ENCODE results near the gene GALNT7.

Gene GALNT7

DNA sequence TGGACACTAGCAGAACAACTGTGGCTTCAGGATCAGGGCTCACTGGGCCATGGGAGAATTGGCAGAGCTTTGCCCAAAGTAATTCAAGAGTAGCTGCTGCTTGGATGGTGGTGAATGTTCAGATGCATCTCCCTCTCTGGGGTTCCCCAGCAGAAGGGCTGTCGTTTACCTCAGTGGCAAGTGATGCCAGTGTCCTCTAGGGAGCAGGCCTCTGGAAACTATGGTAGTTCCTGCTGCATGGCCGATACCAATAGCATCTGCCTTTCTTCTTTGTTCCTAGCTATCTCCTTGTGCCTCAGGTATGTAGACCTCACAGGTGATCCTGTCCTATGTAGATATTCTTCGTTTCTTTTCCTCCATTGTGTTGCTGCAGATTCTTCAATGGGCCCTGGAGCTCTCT lies 139.2 kb downstream of the GALNT7 start:
- no peak for DNase-seq (ENCODE audit: low spot score)

DNA sequence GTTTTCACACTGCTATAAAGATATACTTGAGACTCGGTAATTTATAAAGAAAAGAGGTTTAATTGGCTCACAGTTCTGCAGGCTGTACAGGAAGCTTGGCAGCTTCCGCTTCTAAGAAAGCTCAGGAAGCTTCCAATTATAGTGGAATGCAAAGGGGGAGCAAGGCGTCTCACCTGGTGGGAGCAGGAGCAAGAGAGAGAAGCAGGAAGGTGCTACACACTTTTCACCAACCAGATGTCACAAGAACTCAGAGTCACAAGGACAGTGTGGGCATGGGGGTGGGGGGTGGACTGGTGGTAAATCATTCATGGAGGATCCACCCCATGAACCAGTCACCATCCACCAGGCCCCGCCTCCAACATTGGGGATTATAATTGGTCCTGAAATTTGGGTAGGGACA lies 142.8 kb downstream of the GALNT7 start:
- DNase-seq (ENCODE audit: low spot score), result no peak

DNA sequence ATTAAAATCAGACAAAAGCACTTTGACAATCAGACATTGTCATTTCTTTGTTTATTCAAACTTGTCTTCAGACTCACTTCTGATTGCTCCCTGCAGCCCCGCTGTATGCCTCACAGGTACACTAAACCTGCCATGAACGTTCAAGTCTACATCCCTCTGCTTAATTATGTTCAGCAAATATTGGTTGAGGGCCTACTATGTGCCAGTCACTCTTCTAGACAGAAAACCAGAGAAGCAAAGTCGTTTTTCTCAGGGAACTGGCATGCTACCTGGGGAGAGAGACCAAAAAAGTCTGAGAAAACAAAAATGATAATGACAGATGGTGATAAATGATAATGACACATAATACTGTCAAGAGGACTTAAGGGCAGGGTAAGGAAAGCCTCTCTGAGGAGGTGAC lies 146.1 kb downstream of the GALNT7 start:
- no peak for DNase-seq (ENCODE audit: low spot score)

DNA sequence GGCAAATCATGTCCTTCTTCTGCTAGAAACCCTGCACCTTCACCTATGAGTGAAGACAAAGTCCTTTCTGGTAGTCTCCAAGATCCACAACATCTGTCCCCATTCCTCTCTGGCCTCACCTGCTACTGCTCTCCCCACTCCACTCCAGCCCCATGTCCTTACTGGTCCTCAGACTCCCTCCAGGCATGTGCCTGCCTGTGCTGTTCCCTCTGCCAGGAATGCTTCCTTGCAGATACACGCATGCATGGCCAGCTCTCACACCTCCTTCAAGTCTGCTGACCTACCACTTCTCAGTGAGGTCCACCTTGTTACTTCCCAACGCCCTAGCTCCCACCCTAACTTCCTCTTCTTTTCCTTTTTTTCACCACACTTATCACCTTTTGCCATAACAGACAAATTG lies 147.4 kb downstream of the GALNT7 start:
- no peak for DNase-seq (ENCODE audit: low spot score)

- no peak for DNase-seq (ENCODE audit: low spot score)
These were observed 148.4 kb downstream of the GALNT7 start for GRCh38 chr4:173317004-173317403.

DNA sequence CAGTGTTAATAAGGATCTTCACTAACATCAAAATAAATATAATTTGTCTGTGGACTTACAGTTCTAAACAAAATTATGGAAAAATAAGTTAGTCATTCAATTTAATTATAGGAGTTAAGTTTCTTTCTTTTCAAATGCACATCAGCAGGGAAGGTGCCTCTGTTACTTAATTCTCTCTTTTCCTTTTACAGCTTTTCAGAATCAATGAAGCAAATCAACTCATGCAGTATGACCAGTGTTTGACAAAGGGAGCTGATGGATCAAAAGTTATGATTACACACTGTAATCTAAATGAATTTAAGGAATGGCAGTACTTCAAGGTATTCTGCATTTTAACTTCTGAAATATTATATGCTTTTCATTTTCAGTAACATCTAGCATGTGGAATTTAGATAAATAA lies 149.6 kb downstream of the GALNT7 start:
- no peak for DNase-seq (ENCODE audit: low spot score)

DNA sequence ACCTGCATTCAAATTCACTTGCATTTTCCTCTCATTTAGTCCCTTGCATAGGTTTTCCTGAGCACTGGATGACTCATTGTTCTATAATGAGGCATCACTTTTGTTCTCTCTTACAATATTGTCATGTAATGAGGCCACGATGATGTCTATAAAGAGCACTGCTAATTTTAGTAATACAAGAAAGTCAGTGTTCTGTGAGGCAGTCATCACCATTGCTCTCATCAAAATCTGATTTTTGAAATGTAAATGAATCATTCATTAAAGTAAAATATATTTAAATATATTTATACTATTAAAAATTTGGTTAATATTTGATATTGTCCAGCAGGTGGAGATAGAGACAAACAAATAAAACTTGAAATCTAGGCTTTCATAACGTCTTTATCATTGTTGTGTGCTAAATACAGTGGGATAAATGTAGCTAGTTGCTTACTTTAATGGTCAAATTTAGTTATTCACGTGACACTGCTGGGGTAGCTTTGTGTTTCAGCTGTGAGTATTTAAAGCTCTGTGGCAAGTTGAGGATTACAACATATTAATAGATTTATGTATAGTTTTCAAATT lies 150.1 kb downstream of the GALNT7 start:
- DNase-seq (ENCODE audit: low spot score), result no peak

- no peak for DNase-seq (ENCODE audit: low spot score)
These were observed 151.1 kb downstream of the GALNT7 start for GRCh38 chr4:173319696-173320095.

DNA sequence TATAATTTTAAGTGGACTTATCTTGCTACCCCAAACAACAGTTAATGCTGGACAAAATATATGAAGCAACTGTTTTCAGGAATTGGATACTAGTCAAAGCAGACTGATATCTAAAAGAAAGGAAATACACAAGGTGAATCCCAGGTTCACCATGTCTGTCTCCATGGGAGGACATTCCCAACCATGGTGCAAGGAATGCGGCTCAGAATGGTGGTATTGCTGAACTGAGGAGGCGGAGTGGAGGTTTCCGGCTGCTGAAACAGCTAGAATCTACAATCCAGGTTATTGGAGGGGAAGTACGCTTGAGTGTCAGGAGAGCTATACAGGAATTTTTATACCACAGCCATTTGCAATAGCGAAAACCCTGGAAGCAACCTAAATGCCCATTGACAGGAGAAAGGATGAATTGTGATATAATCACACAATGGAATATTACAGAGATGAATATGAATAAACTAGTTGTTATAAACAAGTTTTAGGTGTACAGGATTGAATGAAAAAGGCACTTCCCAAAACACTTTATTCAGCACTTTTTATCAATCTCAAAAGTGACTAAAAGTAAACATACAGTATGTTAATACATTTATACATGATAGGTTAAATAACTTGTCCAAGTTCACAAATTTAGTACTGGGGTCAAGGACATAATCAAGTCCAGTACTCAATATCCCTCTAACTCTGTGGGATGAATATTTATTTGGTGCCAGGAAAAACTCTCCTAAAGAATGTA lies 156.6 kb downstream of the GALNT7 start:
- no peak for DNase-seq (ENCODE audit: low spot score)

DNA sequence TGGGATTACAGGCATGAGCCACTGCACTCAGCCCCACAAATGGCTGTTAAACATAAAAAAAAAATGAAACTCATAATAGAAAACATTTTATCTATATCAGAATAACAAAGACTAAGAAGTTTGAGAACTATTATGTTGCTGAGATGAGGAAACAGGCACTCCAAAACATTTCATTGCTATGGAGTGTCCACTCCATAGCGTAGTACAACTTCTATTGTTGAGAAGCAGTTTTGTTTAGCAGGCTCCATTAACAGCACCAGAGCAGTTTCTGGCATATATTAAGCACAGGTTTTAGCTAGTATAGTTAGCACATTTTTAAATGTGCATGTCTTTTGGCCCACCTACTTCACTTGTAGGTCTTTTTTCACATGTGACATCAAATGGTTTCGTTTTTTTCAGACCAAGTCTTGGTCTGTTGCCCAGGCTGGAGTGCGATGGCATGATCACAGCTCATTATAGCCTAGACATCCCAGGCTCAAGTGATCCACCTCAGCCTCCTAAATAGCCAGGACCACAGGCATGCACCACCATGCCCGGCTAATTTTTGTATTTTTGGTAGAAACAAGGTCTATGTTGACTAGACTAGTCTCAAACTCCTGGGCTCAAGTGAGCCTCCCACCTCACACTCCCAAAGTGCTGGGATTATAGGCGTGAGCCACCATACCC lies 159.8 kb downstream of the GALNT7 start:
- no peak for DNase-seq (ENCODE audit: low spot score)

DNA sequence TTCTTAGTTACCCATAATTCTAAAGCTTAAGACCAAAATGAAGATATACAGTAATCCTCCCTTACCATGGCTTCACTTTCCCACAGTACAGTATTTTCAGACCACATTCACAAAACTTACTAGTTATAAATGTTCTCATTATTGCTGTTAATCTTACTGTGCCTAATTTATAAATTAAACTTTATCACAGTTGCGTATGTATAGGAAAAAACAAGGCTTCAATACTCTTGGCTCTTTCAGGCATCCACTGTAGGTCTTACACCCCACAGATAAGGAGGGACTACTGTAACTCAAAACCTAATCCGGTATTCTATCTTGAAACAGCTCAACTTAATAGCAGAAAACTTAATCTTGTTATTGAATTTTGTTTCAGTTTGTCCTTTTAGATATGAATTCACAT lies 162.0 kb downstream of the GALNT7 start:
- no peak for DNase-seq (ENCODE audit: low spot score)

GRCh38 chr4:173332021-173332487 lies 163.4 kb downstream of the GALNT7 start:
- DNase-seq (ENCODE audit: low spot score), result no peak

DNA sequence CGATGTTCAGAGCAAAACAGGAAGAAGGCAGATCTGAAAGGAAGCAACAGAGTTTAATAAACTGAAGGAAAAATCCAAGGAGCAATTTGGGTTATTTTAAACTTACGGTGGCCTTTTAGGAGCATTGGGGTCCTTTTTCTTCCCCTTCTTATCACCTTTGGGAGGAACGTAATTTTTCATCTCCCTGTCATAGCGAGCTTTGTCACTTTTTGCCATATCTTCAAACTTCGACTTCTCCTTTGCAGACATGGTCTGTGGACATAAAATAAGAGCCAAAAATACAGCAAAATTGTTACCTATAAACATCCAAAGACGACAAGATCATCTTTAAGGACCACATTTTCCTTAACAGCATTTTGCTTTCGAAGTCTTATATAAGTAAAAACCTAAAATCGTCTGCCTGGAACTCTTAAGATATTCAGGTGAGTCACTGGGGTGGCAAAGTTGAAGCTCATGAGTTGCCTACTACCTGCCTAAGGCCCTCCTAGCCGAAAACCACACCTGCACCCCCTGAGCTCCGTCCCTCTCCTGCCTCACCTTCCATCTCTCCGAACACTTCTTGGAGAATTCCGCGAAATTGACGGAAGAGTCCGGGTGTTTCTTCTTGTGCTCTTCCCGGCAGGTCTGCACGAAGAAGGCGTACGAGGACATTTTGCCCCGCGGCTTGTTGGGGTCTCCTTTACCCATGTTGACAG lies 164.5 kb downstream of the GALNT7 start:
- DNase-seq (ENCODE audit: low spot score), result peak; percentile 17

DNA sequence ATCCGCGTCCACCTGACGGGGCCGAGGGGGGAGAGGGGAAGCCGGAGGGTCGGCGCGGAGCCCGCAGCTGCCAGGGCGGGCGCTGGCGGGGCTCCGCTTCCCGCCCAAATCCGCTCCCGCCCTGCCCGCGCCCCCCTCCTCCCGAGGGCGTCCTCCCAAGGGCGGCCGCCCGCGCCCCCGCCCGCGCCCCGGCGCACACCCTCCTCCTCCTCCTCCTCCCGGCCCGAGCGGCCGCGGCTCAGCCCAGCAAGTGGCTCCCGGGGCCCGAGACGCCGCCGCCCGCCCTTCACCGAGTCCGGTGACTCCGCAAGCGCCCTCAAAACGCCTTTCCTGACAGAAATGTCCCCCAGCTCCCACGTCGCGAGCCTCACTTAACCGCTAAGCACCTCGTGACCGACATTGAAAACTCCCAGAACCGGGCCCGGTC lies 165.1 kb downstream of the GALNT7 start:
- DNase-seq (ENCODE audit: low spot score), result peak; percentile 42

DNA sequence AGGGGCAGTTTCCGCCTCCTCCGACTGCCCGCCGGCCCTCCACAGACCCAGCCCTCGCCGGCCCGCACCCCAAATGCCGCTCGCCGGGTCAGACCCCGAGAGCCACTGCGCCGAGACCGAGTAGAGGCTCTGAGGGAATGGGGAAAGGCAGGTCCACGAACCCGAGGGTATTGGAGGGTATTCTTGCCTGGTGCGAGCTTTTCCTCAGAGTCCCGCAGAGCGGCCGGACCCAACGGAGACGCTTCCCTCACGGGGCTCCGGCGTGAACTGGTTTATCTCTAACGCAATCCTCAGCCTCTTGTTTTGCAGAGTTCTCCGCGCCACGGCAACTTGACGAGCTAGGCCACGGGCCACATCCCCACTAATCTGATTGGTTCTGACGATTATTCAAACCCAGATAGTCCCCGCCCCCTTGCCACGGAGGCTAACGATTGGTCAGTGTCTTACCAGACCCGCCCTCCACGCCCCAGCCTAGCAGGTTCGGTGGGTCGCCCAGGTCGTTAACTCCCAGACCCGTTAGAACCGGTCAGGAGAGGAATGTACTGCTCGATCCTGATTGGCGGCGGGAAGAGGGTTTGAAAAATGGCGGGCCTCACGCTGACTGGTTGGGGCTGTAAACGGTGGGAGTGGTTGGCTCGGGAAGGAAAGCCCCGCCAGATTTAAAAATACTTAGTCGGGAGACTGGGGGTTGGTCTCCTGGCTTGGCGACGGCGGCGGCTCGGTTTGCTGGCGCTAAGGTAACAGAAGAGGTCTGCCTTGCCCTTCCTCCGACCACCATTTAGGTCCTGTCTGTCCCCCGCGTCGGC lies 165.7 kb downstream of the GALNT7 start, which contains the start of gene HMGB2:
Gene HMGB2, minus strand, starts transcription at position 274 of the 806 bp plus-strand sequence. CDS start 709 bp downstream, outside the sequence.
- peak; percentile 99 for DNase-seq (ENCODE audit: low spot score)

- DNase-seq (ENCODE audit: low spot score), result peak; percentile 19
These were observed 166.5 kb downstream of the GALNT7 start for GRCh38 chr4:173334891-173335752.

DNA sequence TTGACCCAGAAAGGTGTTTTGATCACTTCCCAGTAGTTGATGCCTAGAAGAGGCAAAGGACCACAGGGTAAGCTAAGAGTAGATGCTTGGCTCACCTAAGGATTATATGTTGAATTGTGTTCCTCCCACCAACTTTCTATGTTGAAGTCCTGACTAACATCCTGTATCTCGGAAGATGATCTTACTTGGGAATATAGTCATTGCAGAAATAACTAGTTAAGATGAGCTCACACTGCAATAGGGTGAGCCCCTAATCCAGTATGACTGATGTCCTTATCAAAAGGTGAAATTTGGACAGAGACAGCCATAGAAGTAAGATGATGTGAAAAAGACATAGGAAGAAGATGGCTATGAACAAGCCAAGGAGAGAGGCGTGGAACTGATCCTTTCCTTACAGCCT lies 168.9 kb downstream of the GALNT7 start:
- DNase-seq (ENCODE audit: low spot score), result no peak

GRCh38 chr4:173343832-173344397 lies 175.3 kb downstream of the GALNT7 start:
- DNase-seq (ENCODE audit: low spot score), result no peak

- DNase-seq (ENCODE audit: low spot score), result no peak
These were observed 177.0 kb downstream of the GALNT7 start for GRCh38 chr4:173345648-173346047.

DNA sequence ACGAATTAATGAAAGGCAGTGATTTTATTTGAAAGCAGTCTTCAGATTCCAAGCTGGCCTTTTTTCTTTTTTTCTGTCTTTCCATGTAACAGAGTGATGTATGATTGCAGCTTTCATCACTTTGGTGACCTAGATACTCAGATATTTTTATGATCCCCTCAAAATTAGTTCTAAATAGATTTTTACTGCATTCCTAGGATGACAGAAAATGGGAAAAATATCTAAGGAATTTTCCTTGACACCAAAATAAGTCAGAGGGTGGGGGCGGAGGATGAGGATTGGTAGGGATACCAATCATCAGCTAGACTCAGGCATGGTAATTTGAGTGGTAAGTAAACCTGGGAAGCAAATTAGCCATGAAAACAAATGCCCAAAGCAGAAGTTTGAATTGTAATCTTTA lies 177.5 kb downstream of the GALNT7 start:
- no peak for DNase-seq (ENCODE audit: low spot score)

All from CD4-positive, alpha-beta T cell treated with Interleukin-6 at 100 ng/mL for 8 hours (primary cell).